ENCODE data around the gene DPEP1. TPM values are rescaled to one million over a fixed set of nuclear protein-coding genes. Genes with fewer than 3 reads are reported as not detected.

The DPEP1 gene
- total RNA-seq, 1 experiment from 2014 or later, result 0.49 TPM

DNA sequence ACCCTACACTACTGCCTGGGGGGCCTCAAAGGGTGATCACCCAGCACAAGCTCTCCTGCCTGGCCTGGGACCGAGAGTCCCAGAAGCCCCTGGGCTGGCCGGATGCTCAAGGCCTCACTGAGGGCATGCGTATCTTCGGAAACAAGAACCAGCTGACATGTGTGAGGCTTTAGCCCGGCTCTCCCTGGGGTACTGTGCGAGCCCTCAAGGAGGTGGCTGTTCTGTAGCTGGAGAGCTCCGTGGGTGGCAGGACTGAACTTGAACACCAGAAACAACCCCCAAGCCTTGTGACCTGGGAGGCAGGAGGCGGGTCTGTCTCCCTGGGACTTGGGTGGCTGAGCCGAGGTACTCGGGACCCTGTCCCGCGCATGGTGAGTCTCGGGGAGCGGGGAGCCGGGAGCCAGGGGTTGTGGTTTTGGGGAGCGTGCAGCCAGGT is 7.0 kb downstream of the DPEP1 start:
- no peaks in the 10 kb centered on the region for H3K27me3 ChIP-seq (replicated peaks; ENCODE audit: insufficient read depth, low read depth, low read length, poor library complexity)
- no peak for TF ChIP-seq EZH2 (IDR thresholded peaks at IDR 0.05; ENCODE audit: borderline replicate concordance, low read depth, low read length, poor library complexity, severe bottlenecking)
- TF ChIP-seq, protein P1, sequence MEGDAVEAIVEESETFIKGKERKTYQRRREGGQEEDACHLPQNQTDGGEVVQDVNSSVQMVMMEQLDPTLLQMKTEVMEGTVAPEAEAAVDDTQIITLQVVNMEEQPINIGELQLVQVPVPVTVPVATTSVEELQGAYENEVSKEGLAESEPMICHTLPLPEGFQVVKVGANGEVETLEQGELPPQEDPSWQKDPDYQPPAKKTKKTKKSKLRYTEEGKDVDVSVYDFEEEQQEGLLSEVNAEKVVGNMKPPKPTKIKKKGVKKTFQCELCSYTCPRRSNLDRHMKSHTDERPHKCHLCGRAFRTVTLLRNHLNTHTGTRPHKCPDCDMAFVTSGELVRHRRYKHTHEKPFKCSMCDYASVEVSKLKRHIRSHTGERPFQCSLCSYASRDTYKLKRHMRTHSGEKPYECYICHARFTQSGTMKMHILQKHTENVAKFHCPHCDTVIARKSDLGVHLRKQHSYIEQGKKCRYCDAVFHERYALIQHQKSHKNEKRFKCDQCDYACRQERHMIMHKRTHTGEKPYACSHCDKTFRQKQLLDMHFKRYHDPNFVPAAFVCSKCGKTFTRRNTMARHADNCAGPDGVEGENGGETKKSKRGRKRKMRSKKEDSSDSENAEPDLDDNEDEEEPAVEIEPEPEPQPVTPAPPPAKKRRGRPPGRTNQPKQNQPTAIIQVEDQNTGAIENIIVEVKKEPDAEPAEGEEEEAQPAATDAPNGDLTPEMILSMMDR (conservative IDR thresholded peaks at IDR 0.05; ENCODE audit: low read depth, low read length), result no peak
- intact Hi-C loops (cut with micrococcal nuclease; ENCODE audit: unreplicated experiment), result no loop called here
- DNase-seq (ENCODE audit: low spot score), result peak; percentile 40
- peaks cover 37% of the 10 kb centered on the region for H3K4me1 ChIP-seq (ENCODE audit: insufficient read depth, low read length, poor library complexity, severe bottlenecking)
- ChIA-PET POLR2A (ENCODE audit: low non-redundant PET) (no interaction called here), CTCF (no interaction called here)
- H3K9me3 ChIP-seq (ENCODE audit: low read depth, low read length, poor library complexity, severe bottlenecking), result no peaks in the 10 kb centered on the region
- no peaks in the 10 kb centered on the region for H3K36me3 ChIP-seq (ENCODE audit: insufficient read depth, low read length, poor library complexity, severe bottlenecking)
- no TSS peak for BruUV-seq (replicated peaks)
- H3K27ac ChIP-seq (ENCODE audit: low read depth, low read length, poor library complexity, severe bottlenecking), result no peak overlapping the region
- no peak overlapping the region for H3K4me3 ChIP-seq (ENCODE audit: low read depth, low read length, poor library complexity, severe bottlenecking)

DNA sequence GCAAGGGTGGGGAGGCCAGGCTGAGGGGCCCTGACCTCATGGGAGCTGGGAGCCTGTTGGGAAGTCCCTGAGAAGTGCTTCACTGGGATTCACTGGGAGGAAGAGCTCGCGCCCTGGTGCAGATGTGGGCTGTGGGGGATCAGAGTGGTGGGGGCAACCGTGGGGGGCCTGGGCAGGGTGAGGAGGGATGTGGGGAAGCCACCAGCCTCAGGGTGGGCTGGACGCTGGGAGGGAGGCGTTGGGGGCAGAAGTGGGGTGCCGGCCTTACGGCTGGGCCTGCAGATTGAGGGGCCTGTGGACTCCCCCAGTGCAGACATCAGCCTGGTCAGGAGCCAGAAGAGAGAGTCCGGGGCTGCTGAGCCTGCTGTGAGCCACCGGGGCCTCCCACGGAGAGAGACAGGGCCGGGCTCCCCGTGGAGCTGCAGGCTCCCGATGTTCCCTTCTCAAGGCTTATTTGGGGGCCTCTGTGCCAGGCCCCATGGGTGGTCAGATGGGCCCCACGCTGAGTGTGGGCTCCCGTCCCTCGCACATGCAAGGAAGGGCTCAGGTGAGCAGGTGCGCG is 7.8 kb downstream of the DPEP1 start:
- Histone ChIP-seq H3K4me3 (ENCODE audit: low read depth, low read length, poor library complexity, severe bottlenecking) (no peak overlapping the region), H3K27ac (ENCODE audit: low read depth, low read length, poor library complexity, severe bottlenecking) (no peak overlapping the region), H3K36me3 (ENCODE audit: insufficient read depth, low read length, poor library complexity, severe bottlenecking) (no peaks in the 10 kb centered on the region), H3K27me3 (replicated peaks; ENCODE audit: insufficient read depth, low read depth, low read length, poor library complexity) (no peaks in the 10 kb centered on the region), H3K4me1 (ENCODE audit: insufficient read depth, low read length, poor library complexity, severe bottlenecking) (peaks cover 34% of the 10 kb centered on the region), H3K9me3 (ENCODE audit: low read depth, low read length, poor library complexity, severe bottlenecking) (no peaks in the 10 kb centered on the region)
- no peak for TF ChIP-seq EZH2 (IDR thresholded peaks at IDR 0.05; ENCODE audit: borderline replicate concordance, low read depth, low read length, poor library complexity, severe bottlenecking)
- TF ChIP-seq, protein P1 (conservative IDR thresholded peaks at IDR 0.05; ENCODE audit: low read depth, low read length), result no peak
- CTCF ChIA-PET, result no interaction called here
- no TSS peak for BruUV-seq (replicated peaks)
- intact Hi-C loops (cut with micrococcal nuclease; ENCODE audit: unreplicated experiment), result no loop called here
- no peak for DNase-seq (ENCODE audit: low spot score)
- POLR2A ChIA-PET (ENCODE audit: low non-redundant PET), result no interaction called here

DNA sequence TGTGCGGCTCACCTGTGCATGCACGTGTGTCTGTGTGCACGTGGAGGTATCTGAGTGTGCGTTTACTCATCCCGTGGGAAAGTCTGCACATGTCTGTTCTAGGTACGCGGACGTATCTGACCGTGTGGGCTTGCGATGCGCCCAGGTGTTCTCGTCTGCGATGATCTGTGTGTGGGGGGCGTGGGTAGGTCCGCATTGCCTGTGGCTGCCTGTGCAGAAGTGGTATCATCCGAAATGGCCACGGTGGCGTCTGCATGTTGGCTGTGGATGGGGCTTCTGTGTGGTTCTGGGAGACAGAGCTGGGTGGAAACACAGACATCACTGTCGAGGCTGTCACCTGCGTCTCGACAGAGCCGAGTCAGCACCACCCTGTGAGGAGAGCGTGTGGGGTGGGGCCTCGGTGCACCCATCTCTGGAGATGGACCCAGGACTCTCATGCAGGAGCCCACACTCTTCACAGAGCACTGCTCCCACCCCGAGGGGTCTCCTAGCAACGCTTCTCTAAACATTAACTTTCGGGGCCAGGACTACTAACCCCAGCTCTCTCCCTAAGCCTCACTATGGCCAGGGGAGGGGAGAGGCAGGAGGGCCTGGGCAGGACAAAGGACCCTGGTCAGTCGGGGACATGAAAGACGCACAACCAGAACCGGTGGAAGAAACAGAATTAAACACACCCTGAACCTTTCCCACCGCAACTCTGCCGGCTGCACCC is 8.4 kb downstream of the DPEP1 start:
- POLR2A ChIA-PET (ENCODE audit: low non-redundant PET), result no interaction called here
- intact Hi-C loops (cut with micrococcal nuclease; ENCODE audit: unreplicated experiment), result no loop called here
- H3K4me1 ChIP-seq (ENCODE audit: insufficient read depth, low read length, poor library complexity, severe bottlenecking), result peaks cover 28% of the 10 kb centered on the region
- CTCF ChIA-PET, result no interaction called here
- no peak overlapping the region for H3K27ac ChIP-seq (ENCODE audit: low read depth, low read length, poor library complexity, severe bottlenecking)
- no peak for TF ChIP-seq EZH2 (IDR thresholded peaks at IDR 0.05; ENCODE audit: borderline replicate concordance, low read depth, low read length, poor library complexity, severe bottlenecking)
- TF ChIP-seq, protein P1 (conservative IDR thresholded peaks at IDR 0.05; ENCODE audit: low read depth, low read length), result no peak
- BruUV-seq (replicated peaks), result no TSS peak
- no peaks in the 10 kb centered on the region for H3K36me3 ChIP-seq (ENCODE audit: insufficient read depth, low read length, poor library complexity, severe bottlenecking)
- no peak for DNase-seq (ENCODE audit: low spot score)
- no peak overlapping the region for H3K4me3 ChIP-seq (ENCODE audit: low read depth, low read length, poor library complexity, severe bottlenecking)
- H3K27me3 ChIP-seq (replicated peaks; ENCODE audit: insufficient read depth, low read depth, low read length, poor library complexity), result no peaks in the 10 kb centered on the region
- H3K9me3 ChIP-seq (ENCODE audit: low read depth, low read length, poor library complexity, severe bottlenecking), result no peaks in the 10 kb centered on the region
